Posterior cingulate gyrus (tissue), 11 donors: ENCODE data around the gene MRPS30.
"Not testable (repeated sequence)": the region's sequence is repeated elsewhere in the genome, so short reads cannot be mapped to it uniquely, and the experiment has no call there.

Source experiments
- DNase-seq, 10 donors: peaks; one replicate each; pipeline versions ENCODE4 v3.0.0 to v3.0.0-alpha.2; 2020 to 2021; ENCODE audit warnings: mixed read lengths in 3 of 10
- intact Hi-C: fragments of 100-400 bp; cut with DNase I; formaldehyde crosslinking; loops from one replicate; pipeline ENCODE4 v1.15.1; 2023

MRPS30 gene

GRCh38 chr5:44809956-44810420 lies 1.2 kb downstream of the MRPS30 start:
- intact Hi-C loops, result no loop called here
- DNase-seq, result no peak

GRCh38 chr5:44814761-44815160 lies 6.0 kb downstream of the MRPS30 start:
- intact Hi-C loops, result no loop called here
- DNase-seq, result no peak

DNA sequence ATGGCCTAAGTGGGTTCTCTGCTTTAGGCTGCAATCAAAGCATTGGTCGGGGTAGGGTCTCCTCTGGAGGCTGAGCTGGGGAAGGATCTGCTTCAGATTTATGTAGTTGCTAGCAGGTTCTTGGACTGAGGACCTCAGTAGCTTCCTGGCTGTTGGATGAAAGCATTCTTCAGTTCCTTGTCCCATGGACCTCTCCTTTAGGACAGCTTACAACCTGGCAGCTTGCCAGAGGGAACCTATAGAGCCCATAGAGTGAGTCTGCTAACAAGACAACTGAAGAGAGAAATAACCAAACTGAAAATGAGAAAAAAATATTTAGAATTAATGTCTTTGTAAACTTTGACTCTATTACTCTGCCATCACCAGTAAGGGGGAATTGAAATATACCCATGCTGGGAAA lies 12.4 kb downstream of the MRPS30 start:
- intact Hi-C loops, result no loop called here

DNA sequence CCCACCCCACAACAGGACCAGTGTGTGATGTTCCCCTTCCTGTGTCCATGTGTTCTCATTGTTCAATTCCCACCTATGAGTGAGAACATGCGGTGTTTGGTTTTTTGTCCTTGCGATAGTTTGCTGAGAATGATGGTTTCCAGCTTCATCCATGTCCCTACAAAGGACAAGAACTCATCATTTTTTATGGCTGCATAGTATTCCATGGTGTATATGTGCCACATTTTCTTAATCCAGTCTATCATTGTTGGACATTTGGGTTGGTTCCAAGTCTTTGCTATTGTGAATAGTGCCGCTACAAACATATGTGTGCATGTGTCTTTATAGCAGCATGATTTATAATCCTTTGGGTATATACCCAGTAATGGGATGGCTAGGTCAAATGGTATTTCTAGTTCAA lies 15.9 kb downstream of the MRPS30 start:
- intact Hi-C loops, DNase-seq: not testable (repeated sequence)

More for the DNA sequence above, 12.4 kb downstream of the MRPS30 start:
- no peak for DNase-seq

DNA sequence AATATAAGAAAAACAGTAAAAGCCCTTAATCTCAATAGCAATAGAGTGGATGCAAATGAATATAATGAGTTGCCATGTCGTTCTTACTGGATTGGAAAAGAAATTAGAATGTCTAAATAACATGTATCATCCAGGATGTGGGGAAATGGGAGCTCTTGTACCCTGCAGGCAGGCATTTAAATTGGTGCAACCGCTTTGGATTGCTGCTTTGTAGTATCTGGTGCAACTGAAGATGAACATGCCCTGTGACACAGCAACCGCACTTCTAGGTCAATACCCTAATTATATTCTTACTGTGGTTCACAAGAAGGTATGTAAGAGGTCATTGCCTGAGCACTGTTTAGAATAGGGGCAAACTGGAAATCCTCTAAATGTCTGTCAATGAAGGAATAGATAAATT lies 18.9 kb downstream of the MRPS30 start:
- intact Hi-C loops, result no loop called here
- DNase-seq, result no peak

- intact Hi-C loops, result no loop called here
- no peak for DNase-seq
Observed at GRCh38 chr5:44828719-44829118, 20.0 kb downstream of the MRPS30 start.

GRCh38 chr5:44830951-44831350 lies 22.2 kb downstream of the MRPS30 start:
- intact Hi-C loops, result no loop called here

DNA sequence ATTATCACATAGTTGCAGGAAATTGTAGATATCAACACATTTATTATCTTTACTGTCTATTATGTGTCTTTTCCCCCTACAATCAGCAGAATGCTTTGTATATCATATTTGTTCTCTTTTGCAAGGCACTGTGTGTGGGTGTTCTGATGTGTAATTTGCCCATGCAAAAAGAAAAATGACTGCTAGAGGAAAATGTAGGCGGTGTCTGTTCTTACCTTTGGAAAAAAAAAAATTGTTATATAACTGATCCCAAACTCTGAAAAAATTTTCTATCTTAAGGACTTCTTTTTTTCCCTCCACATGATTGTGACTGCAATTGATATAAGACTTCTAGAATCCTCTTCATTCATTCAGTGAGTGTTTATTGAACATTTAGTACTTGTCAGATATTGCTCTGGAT lies 24.5 kb downstream of the MRPS30 start:
- DNase-seq, result no peak
- intact Hi-C loops, result no loop called here

More at GRCh38 chr5:44830951-44831350, 22.2 kb downstream of the MRPS30 start:
- no peak for DNase-seq

DNA sequence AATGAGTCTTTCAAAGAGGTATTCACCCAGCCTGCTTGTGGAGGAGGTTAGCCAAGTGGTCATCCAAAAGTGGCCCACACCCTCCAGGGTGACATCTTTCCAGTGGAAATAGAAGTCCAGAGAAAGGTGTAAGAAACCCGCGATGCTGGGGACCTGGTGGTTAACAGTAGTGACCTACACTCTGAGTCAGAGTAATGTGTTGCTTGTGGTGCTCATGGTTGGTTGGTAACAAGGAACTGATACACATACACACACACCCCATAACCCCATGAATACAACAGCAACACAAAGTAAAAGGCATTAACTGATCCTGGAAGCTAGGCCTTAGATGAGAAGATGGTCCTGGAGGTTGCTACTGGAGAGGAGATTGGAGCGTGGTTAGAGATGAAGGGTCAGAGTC lies 26.9 kb downstream of the MRPS30 start:
- intact Hi-C loops, result no loop called here

GRCh38 chr5:44839018-44839681 lies 30.4 kb downstream of the MRPS30 start:
- DNase-seq, result no peak
- intact Hi-C loops, result no loop called here

More for the DNA sequence above, 26.9 kb downstream of the MRPS30 start:
- DNase-seq, result no peak

DNA sequence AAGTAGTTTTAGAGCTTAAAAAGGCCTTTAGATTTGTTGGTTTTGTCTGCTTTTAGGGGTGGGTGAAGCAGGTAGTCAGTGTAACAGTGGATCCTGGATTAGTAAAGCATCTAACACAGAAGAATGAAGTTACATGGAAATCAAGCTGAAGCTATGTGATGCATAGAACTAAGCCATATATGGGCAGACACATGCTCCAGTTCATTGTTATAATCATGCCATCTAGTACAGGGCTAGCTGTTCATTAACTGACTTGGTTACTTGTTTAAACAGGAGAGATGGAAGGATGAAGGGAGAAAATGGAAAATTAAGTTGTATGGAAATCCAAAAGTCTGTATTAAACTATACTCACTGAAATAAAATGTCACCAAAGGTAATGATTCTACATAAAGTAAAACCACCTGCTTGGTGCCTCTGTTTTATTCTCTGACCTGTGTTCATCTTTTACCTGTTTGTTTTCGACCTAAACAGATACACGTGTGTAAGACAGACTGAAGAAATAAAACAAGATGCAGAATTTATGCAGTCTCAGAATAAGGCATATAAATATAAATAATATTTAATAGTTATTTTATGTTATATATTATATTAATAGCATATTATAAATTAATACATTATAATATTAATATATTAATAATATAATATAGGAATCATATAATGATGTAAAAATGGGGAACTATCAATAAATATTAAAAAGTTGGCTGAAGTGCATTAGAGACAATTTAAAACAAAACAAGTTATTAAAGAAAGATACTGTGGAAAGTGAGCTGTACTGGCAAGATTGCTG lies 33.9 kb downstream of the MRPS30 start:
- no peak for DNase-seq
- intact Hi-C loops, result no loop called here

GRCh38 chr5:44844744-44845143 lies 36.0 kb downstream of the MRPS30 start:
- intact Hi-C loops, result no loop called here
- DNase-seq, result no peak

DNA sequence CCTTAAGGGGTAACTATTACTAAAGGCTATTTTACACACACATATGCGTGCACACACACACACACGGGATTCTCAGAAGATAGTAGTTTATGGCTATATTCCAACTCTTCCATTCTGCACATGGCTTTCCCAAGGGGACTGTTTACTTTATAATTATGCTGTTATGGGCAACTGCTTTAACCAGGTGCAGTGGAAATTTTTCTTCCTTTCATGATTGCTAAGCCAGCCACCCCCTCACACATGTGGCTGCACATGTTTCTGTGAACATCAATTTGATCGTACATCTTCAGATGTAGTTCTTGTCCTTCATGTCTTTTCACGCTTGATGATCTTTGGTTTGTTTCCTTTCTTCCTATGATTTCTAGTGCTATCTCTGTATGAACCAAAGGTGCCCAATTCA lies 37.0 kb downstream of the MRPS30 start:
- no peak for DNase-seq
- intact Hi-C loops, result no loop called here

GRCh38 chr5:44847206-44847852 lies 38.6 kb downstream of the MRPS30 start:
- intact Hi-C loops, result no loop called here
- no peak for DNase-seq

DNA sequence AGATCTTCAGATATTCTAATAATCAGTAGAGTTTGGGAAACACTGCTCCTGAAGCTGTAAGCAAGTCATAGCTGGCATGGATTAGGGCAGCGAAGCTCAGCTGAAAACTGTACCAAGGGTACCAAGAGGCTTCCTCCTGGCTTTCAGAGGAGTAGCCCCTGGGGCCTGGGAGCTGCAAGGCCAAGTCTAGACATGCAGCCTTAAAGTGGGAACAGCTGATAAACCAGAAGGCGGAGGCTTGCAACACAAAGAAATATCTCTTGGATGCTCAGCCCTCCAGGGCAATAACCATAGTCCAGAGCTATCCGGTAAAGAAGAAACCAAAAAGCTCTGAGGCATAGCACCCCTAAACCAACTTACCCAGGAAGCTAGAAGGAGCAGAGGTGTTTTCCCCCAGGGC lies 51.5 kb downstream of the MRPS30 start:
- intact Hi-C loops, result no loop called here
- no peak for DNase-seq

DNA sequence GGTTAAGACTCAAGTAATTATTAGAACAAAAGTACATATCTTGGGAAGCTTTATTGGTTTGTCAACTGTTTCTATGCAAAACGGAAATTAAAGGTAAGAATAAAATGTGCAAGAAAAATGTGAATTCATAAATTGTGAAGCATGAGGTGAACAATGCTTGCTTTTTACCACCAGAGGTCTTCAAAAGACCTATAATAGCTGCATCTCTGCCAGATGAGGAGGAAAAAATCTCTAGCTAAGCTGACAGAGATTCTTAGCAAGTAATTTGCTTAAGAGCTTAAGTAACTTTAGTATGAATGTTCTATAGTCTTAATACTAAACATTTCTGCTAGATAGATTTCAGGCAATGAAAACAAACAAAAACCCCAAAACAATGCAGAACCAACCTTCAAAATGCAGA lies 54.1 kb downstream of the MRPS30 start:
- no peak for DNase-seq

More for the DNA sequence above, 54.1 kb downstream of the MRPS30 start:
- intact Hi-C loops, result no loop called here
